Forelimb muscle (tissue), 1 donor: ENCODE measurements around the gene MS4A7. TPM values are rescaled to one million over a fixed set of nuclear protein-coding genes. Genes with fewer than 3 reads are reported as not detected.

Source experiments
- polyA plus RNA-seq: library from polyadenylated mRNA; unstranded; fragments of 120-200 nt; gene quantifications from one replicate; pipeline ENCODE4 v1.2.1, GENCODE V29; 2013; ENCODE audit not compliant: insufficient read length

MS4A7 gene
- polyA plus RNA-seq, 1 donor, result 6.8 TPM

Other genes starting within 250 kb of the MS4A7 start
- 17.6 TPM for gene MS4A6A, start 195.4 kb upstream of the MS4A7 start, polyA plus RNA-seq
- gene MS4A4E, start 135.4 kb upstream of the MS4A7 start, polyA plus RNA-seq, result 1.4 TPM
- gene MS4A4A, start 97.9 kb upstream of the MS4A7 start, polyA plus RNA-seq, result 9.4 TPM
- gene MS4A6E, start 51.3 kb upstream of the MS4A7 start, polyA plus RNA-seq, result not detected
- 0.48 TPM for gene MS4A14, start 17.9 kb downstream of the MS4A7 start, polyA plus RNA-seq
- gene MS4A5, start 51.0 kb downstream of the MS4A7 start, polyA plus RNA-seq, result 0.24 TPM
- 0.68 TPM for gene MS4A1, start 77.3 kb downstream of the MS4A7 start, polyA plus RNA-seq
- gene MS4A12, start 114.2 kb downstream of the MS4A7 start, polyA plus RNA-seq, result not detected
- gene MS4A13, start 136.9 kb downstream of the MS4A7 start, polyA plus RNA-seq, result not detected